Suprapubic skin (tissue), 4 donors: Measurements from ENCODE around the gene NDOR1. TPM values are rescaled to one million over a fixed set of nuclear protein-coding genes. Genes with fewer than 3 reads are reported as not detected.
A peak's percentile ranks its signal among the peaks of the same experiment; 100 is the strongest.

ENCODE experiments used
- DNase-seq, 2 donors: peaks; one replicate each; pipeline ENCODE4 v3.0.0-alpha.2; 2019; ENCODE audit warnings: low spot score in 2 of 2
- H3K27ac ChIP-seq: fragments of 200-600 bp; sonication (generic); one replicate; pipeline ENCODE4 v1.5.1; 2019
- H3K27me3 ChIP-seq: fragments of 200-600 bp; sonication (generic); one replicate; pipeline ENCODE4 v1.5.1; 2019
- H3K36me3 ChIP-seq: fragments of 200-600 bp; sonication (generic); one replicate; pipeline ENCODE4 v1.5.1; 2019
- H3K4me1 ChIP-seq: fragments of 200-600 bp; sonication (generic); one replicate; pipeline ENCODE4 v1.5.1; 2019
- H3K4me3 ChIP-seq: fragments of 200-600 bp; sonication (generic); one replicate; pipeline ENCODE4 v1.5.1; 2019; ENCODE audit warnings: mild to moderate bottlenecking
- H3K9me3 ChIP-seq: fragments of 200-600 bp; sonication (generic); one replicate; pipeline ENCODE4 v1.5.1; 2019
- EP300 ChIP-seq: sonication (generic); formaldehyde crosslinking; IDR thresholded peaks from one replicate; pipeline ENCODE4 v1.6.1; 2017; ENCODE audit warnings: antibody characterized with exemption
- POLR2A ChIP-seq, 2 donors: fragments of 450-650 bp; IDR thresholded peaks; one replicate each; pipeline ENCODE4 v1.6.1; 2017; ENCODE audit warnings: antibody characterized with exemption in 2 of 2, mild to moderate bottlenecking in 2 of 2, moderate library complexity in 2 of 2
- POLR2AphosphoS5 ChIP-seq, 3 donors: sonication (generic); formaldehyde crosslinking; IDR thresholded peaks; one replicate each; pipeline ENCODE4 v1.6.1; 2017; ENCODE audit warnings: antibody characterized with exemption in 3 of 3
- WGBS: methylation state at CpG from one replicate; pipeline ENCODE4 v1.1.5; 2018; 5-methylcytosine and 5-hydroxymethylcytosine counted together
- total RNA-seq, 4 donors: library from RNA; depleted of rRNA; stranded (reverse); fragments of >200 nt; gene quantifications; one replicate each; pipeline ENCODE4 v1.1.0, GENCODE V29; 2016
- TF ChIP-seq, protein P1 (sequence below), 2 donors: fragments of 200-600 bp in 1 of 2; fragments of 450-650 bp in 1 of 2; sonication (generic) in 1 of 2; IDR thresholded peaks; one replicate each; pipeline ENCODE4 v1.5.1; 2016 to 2019; ENCODE audit warnings: antibody characterized with exemption in 2 of 2, mild to moderate bottlenecking in 1 of 2, moderate library complexity in 1 of 2

Gene NDOR1
- total RNA-seq, 4 donors from 2014 or later: 13.4 to 21.0 (median 20.6) TPM

DNA sequence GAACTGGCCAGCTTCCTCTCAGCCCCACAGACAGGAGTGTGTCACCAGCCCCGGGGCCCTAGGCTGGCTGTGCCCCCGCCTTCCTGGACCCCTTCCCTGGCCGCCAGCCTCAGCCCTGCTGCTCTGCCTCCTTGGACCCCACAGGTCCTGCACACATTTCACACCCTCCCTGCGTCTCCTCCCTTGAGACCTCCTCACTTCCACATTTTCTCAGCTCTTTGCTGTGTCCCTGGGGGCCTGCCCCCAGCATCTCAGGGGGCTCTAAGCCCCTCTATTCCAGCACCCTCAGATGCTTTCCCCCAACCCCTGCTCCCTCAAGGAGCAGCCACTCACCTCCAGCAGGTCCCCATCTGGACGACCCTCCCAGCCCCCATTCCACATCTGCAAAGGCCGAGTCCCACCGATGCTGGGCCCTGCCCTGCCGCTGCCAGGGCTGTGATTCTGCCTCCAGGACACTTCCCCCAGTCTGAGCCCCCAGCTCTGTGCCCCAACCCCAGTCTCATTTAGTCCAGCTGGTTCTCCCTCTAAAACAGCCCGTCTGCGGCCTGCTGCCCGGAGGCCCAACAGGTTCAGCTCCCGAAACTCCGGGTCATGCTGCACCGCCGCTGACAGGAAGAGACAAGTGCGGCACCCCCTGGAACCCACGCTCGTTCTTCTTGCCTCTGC lies 29.4 kb downstream of the NDOR1 start:
- peaks cover 41% of the 10 kb centered on the region for H3K4me1 ChIP-seq
- H3K9me3 ChIP-seq: no peaks in the 10 kb centered on the region
- H3K4me3 ChIP-seq: no peak overlapping the region
- TF ChIP-seq POLR2AphosphoS5 (IDR thresholded peaks at IDR 0.05) (no peak), POLR2A (IDR thresholded peaks at IDR 0.05) (no peak), EP300 (no peak)
- TF ChIP-seq, protein P1, sequence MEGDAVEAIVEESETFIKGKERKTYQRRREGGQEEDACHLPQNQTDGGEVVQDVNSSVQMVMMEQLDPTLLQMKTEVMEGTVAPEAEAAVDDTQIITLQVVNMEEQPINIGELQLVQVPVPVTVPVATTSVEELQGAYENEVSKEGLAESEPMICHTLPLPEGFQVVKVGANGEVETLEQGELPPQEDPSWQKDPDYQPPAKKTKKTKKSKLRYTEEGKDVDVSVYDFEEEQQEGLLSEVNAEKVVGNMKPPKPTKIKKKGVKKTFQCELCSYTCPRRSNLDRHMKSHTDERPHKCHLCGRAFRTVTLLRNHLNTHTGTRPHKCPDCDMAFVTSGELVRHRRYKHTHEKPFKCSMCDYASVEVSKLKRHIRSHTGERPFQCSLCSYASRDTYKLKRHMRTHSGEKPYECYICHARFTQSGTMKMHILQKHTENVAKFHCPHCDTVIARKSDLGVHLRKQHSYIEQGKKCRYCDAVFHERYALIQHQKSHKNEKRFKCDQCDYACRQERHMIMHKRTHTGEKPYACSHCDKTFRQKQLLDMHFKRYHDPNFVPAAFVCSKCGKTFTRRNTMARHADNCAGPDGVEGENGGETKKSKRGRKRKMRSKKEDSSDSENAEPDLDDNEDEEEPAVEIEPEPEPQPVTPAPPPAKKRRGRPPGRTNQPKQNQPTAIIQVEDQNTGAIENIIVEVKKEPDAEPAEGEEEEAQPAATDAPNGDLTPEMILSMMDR (IDR thresholded peaks at IDR 0.05): no peak
- no peak for DNase-seq
- WGBS: 66% methylated on average over 17 of the region's 18 CpGs
- no peaks in the 10 kb centered on the region for H3K36me3 ChIP-seq
- no peak overlapping the region for H3K27ac ChIP-seq
- H3K27me3 ChIP-seq: peaks cover 62% of the 10 kb centered on the region

DNA sequence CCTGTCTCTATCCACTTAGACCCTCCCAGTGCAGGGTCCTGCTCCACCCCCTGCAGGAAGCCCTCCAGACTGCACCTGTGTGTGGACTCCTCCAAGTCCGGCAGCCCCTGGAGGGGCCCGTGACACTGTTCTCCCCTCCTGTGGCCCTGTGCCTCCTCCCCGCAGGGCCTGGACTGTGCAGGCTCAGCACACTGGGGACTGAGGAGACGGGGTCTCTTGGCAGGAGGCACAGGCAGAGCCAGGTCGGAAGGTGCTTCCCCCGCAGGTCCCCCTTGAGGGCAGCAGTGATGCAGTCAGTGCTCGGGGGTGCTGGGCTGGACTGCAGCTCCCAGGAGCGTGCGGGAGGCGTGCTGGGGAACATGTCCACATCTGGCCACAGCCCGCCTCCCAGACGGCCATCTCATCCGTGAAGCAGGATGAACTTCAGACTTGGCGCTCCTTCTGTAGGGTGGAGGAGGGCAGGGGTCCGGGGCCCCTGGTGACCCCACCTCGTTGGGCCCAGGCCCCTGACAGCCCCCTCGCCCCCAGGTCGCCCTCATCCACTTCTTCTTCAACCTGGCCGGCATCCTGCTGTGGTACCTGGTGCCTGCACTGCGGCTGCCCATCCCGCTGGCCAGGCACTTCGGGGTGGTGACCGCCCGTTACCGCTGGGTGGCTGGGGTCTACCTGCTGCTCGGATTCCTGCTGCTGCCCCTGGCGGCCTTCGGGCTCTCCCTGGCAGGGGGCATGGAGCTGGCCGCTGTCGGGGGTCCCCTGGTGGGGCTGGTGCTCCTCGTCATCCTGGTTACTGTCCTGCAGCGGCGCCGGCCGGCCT lies 30.1 kb downstream of the NDOR1 start:
- H3K27ac ChIP-seq: no peak overlapping the region
- peaks cover 54% of the 10 kb centered on the region for H3K27me3 ChIP-seq
- H3K4me1 ChIP-seq: peaks cover 45% of the 10 kb centered on the region
- 62% methylated on average over 12 of the region's 35 CpGs for WGBS
- DNase-seq: no peak
- peak overlapping the region; percentile 2 for H3K4me3 ChIP-seq
- TF ChIP-seq, protein P1 (IDR thresholded peaks at IDR 0.05): no peak
- no peak for TF ChIP-seq EP300
- TF ChIP-seq POLR2A (IDR thresholded peaks at IDR 0.05): no peak
- TF ChIP-seq POLR2AphosphoS5 (IDR thresholded peaks at IDR 0.05): no peak
- no peaks in the 10 kb centered on the region for H3K36me3 ChIP-seq
- H3K9me3 ChIP-seq: no peaks in the 10 kb centered on the region

DNA sequence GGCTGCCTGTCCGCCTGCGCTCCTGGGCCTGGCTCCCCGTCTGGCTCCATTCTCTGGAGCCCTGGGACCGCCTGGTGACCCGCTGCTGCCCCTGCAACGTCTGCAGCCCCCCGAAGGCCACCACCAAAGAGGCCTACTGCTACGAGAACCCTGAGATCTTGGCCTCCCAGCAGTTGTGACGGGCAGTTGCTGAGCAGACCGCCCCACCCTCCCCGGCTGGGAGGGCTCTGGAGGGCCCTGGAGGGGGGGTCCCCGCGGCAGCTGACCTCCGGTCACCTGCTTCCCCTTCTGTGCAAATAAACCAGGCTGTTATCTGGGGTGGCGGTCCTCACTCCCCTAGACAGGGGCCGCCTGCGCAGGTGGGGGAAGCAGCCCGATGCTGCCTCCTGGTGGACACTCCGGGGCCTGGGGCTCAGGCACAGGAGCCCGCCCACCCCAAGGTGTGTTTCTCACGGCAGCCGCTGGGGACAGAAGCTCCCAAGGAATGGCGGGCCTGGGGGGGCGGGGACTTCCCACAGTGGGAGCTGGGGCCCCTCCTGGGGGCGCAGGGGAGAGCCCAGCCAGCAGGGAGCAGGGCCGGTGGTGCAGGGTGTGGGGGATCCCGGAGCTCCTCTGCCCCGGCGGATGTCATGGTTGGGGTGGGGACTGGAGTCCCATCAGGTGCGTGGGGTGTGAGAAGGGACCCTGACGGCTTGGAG lies 30.9 kb downstream of the NDOR1 start:
- H3K27ac ChIP-seq: peak overlapping the region; percentile 78
- peaks cover 45% of the 10 kb centered on the region for H3K4me1 ChIP-seq
- peaks cover 47% of the 10 kb centered on the region for H3K27me3 ChIP-seq
- no peaks in the 10 kb centered on the region for H3K9me3 ChIP-seq
- TF ChIP-seq POLR2AphosphoS5 (IDR thresholded peaks at IDR 0.05) (no peak), POLR2A (IDR thresholded peaks at IDR 0.05) (no peak)
- TF ChIP-seq, protein P1 (IDR thresholded peaks at IDR 0.05): peak; percentile 96 to 100
- peak; percentile 93 to 94 for DNase-seq
- H3K4me3 ChIP-seq: peak overlapping the region; percentile 24
- WGBS: 21% methylated on average over 14 of the region's 31 CpGs
- H3K36me3 ChIP-seq: no peaks in the 10 kb centered on the region

DNA sequence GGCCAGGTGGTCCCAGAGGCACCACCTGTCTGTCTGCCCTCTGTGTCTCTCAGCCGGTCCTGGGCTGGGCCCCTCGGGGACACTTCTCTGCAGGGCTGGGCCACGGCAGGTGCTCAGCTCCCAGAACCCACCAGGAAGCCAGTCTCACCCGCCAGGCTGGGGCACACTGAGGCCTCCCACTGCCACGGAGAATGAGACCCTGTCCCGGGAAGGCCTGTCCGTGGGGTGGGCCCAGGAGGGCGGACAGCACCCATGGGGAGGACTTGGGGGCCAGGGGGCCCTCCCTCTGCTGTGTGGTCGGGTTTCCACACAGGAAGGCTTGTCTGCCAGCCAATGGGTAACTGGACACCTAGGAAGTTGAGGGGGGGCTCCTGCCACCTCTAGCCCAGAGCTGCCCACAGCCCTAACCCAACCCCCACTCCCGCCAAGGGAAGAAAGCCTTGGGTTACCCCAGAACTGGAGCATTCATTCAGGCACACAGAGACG lies 31.5 kb downstream of the NDOR1 start:
- Histone ChIP-seq H3K4me1 (peaks cover 48% of the 10 kb centered on the region), H3K4me3 (peak overlapping the region; percentile 24), H3K36me3 (peaks cover under 1% of the 10 kb centered on the region), H3K27me3 (peaks cover 41% of the 10 kb centered on the region), H3K9me3 (no peaks in the 10 kb centered on the region), H3K27ac (peak overlapping the region; percentile 78)
- 32% methylated on average over 9 of the region's 11 CpGs for WGBS
- no peak for DNase-seq
- TF ChIP-seq, protein P1 (IDR thresholded peaks at IDR 0.05): no peak
- TF ChIP-seq POLR2AphosphoS5 (IDR thresholded peaks at IDR 0.05) (no peak), EP300 (no peak), POLR2A (IDR thresholded peaks at IDR 0.05) (no peak)
